Psoas muscle (tissue), 8 donors: ENCODE data around the gene NXPH2. TPM values are rescaled to one million over a fixed set of nuclear protein-coding genes. Genes with fewer than 3 reads are reported as not detected.

Experiments used
- ATAC-seq, 4 donors: fragments of 200-7000 bp; cut with Tn5 transposase; one replicate each; pipeline ENCODE4 v1.9.1; 2020; ENCODE audit warnings: moderate library complexity in 3 of 4, mild to moderate bottlenecking in 2 of 4
- DNase-seq, 2 donors: peaks; one replicate each; pipeline ENCODE4 v3.0.0-alpha.2; 2020
- H3K27ac ChIP-seq: fragments of 200-600 bp; one replicate; pipeline ENCODE4 v1.8.0; 2022
- H3K27me3 ChIP-seq, 3 donors: fragments of 200-600 bp in 1 of 3; one replicate each; pipeline versions ENCODE4 v1.6.1 to v1.8.0; 2013 to 2022; ENCODE audit warnings: low read length in 2 of 3, mild to moderate bottlenecking in 2 of 3, moderate library complexity in 1 of 3; ENCODE audit not compliant: insufficient read depth in 3 of 3
- H3K36me3 ChIP-seq, 2 donors: fragments of 200-600 bp in 1 of 2; one replicate each; pipeline versions ENCODE4 v1.6.1 to v1.8.0; 2013 to 2022; ENCODE audit warnings: low read depth in 1 of 2, mild to moderate bottlenecking in 1 of 2, moderate library complexity in 1 of 2; ENCODE audit not compliant: insufficient read depth in 1 of 2
- H3K4me1 ChIP-seq: fragments of 200-600 bp; one replicate; pipeline ENCODE4 v1.8.0; 2022
- H3K4me3 ChIP-seq: fragments of 200-600 bp; one replicate; pipeline ENCODE4 v1.8.0; 2022; ENCODE audit warnings: mild to moderate bottlenecking
- H3K9me3 ChIP-seq: fragments of 200-600 bp; one replicate; pipeline ENCODE4 v1.8.0; 2022
- WGBS, 3 donors: extraction: QIAGEN DNeasy Blood & Tissue Kit; methylation state at CpG; one replicate each; pipeline versions ENCODE4 v1.1.6 to v1.1.7; 2013; 5-methylcytosine and 5-hydroxymethylcytosine counted together
- intact Hi-C, 2 donors: fragments of 100-400 bp; cut with DNase I; formaldehyde crosslinking; loops; one replicate each; pipeline versions ENCODE4 v1.11.0 to v1.14.2; 2022
- polyA plus RNA-seq, 3 donors: library from polyadenylated mRNA; stranded (reverse); fragments of 200-250 nt; gene quantifications; one replicate each; pipeline ENCODE4 v1.2.3, GENCODE V29; 2013
- total RNA-seq, 4 donors: library from RNA; stranded (reverse); fragmentation: NEBNext Ultra II Directional in 2 of 4; extraction: Animal tissue kit (Norgen Biotek cat#: 25700) in 2 of 4; gene quantifications; one replicate each; pipeline versions ENCODE4 v1.2.1 to v1.2.4, GENCODE V29; 2021 to 2023
- TF ChIP-seq, protein P1 (sequence below): fragments of 200-600 bp; IDR thresholded peaks from one replicate; pipeline ENCODE4 v1.8.0; 2022; ENCODE audit warnings: antibody characterized with exemption
- donor health status: healthy with polysubstance abuse.
- donor health status: DM: no; HTN: no; CAD: no; lungs with moderate emphysema.
- donor health status: Bipolar disorder and iron deficiency.
- donor health status: healthy.
- donor health status: DM: yes; HTN: yes; CAD: no.
- donor health status: DM: no; HTN: no; CAD: no.
- donor health status: DM: no; HTN: no; CAD: no.
- donor health status: DM: yes; HTN: yes; CAD: no.

NXPH2 gene
- total and polyA plus RNA-seq, 7 donors, result 0.14 TPM; not detected in 6

GRCh38 chr2:138819964-138820363 is 39.8 kb upstream of the NXPH2 start:
- intact Hi-C loops, result no loop called here
- DNase-seq, result no peak
- no peaks in the 10 kb centered on the region for H3K27me3 ChIP-seq
- WGBS, 3 donors, result 61 to 66% (median 61%) methylated on average over 3 of the region's 3 CpGs
- no peak overlapping the region for H3K27ac ChIP-seq
- TF ChIP-seq, protein P1, sequence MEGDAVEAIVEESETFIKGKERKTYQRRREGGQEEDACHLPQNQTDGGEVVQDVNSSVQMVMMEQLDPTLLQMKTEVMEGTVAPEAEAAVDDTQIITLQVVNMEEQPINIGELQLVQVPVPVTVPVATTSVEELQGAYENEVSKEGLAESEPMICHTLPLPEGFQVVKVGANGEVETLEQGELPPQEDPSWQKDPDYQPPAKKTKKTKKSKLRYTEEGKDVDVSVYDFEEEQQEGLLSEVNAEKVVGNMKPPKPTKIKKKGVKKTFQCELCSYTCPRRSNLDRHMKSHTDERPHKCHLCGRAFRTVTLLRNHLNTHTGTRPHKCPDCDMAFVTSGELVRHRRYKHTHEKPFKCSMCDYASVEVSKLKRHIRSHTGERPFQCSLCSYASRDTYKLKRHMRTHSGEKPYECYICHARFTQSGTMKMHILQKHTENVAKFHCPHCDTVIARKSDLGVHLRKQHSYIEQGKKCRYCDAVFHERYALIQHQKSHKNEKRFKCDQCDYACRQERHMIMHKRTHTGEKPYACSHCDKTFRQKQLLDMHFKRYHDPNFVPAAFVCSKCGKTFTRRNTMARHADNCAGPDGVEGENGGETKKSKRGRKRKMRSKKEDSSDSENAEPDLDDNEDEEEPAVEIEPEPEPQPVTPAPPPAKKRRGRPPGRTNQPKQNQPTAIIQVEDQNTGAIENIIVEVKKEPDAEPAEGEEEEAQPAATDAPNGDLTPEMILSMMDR, result no peak
- no peaks in the 10 kb centered on the region for H3K36me3 ChIP-seq
- no peaks in the 10 kb centered on the region for H3K4me1 ChIP-seq
- ATAC-seq, result no peak
- no peaks in the 10 kb centered on the region for H3K9me3 ChIP-seq
- no peak overlapping the region for H3K4me3 ChIP-seq

- 10 to 11% (median 10%) methylated on average over 1 of the region's 1 CpG for WGBS, 3 donors
- no peak overlapping the region for H3K27ac ChIP-seq
- no peaks in the 10 kb centered on the region for H3K4me1 ChIP-seq
- no peak for ATAC-seq
- no peak for DNase-seq
- no peaks in the 10 kb centered on the region for H3K27me3 ChIP-seq
- H3K4me3 ChIP-seq, result no peak overlapping the region
- intact Hi-C loops, result no loop called here
- no peaks in the 10 kb centered on the region for H3K36me3 ChIP-seq
- H3K9me3 ChIP-seq, result no peaks in the 10 kb centered on the region
- TF ChIP-seq, protein P1, result no peak
Observed at GRCh38 chr2:138818556-138818955, 38.4 kb upstream of the NXPH2 start.

DNA sequence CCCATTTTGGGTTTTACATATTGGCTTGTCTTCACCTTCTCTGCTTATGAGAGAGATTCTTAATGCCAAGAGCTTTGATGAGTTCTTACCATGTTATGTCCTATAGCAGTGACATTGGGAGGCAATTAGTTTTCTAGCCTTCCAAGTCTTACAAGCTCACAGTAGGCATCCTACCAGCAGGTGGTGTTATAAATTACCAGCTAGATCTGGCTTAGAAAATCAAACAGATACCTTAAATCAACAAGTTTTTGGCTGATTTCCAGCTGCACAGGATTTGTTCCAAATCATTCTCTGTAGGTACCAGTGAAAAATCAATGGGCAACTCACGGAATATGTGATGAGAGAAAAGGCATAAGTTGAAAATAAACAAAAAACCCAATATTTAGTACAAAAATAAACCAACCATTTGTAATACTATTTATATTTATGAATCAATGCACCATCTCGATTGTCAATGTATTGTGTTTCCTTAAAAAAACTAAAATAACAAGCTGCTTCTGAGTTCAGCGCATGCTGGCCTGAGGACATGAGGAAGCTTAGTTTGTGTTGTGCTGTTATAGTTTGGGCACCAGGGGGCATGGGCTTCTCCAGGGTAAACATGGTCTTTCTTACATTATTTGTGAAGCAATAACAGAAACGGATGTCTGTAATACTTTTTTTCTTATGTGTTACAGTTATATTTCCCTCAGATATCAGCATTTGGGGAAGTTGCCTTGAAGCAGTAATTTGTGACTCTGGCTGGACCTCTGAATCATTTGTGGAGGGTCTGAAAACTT is 34.1 kb upstream of the NXPH2 start:
- DNase-seq (no peak), ATAC-seq (no peak)
- no peak overlapping the region for H3K4me3 ChIP-seq
- WGBS, 3 donors, result 73 to 80% (median 78%) methylated on average over 4 of the region's 4 CpGs
- H3K4me1 ChIP-seq, result no peaks in the 10 kb centered on the region
- no peak overlapping the region for H3K27ac ChIP-seq
- H3K27me3 ChIP-seq, result no peaks in the 10 kb centered on the region
- H3K9me3 ChIP-seq, result no peaks in the 10 kb centered on the region
- no peaks in the 10 kb centered on the region for H3K36me3 ChIP-seq
- TF ChIP-seq, protein P1, result no peak
- intact Hi-C loops, result no loop called here

DNA sequence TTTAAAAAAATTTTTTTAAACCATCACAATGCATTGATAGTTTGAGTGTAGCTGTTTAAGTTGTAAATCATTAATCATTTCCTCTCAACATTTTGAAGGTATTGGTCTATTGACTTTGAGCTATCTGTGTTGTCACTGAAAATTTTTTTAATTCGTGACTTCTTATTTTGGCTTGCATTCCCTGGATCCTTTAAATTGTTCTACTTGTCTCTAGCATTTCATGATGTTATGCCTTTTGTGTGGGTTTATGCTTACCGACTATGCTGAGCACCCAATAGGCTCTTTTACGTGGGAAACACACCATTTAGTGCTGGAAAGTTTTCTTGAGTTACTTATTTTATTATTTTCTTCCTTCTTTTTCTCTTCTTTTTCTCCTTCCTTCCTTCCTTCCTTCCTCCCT is 31.2 kb upstream of the NXPH2 start:
- no peaks in the 10 kb centered on the region for H3K4me1 ChIP-seq
- H3K27ac ChIP-seq, result no peak overlapping the region
- H3K27me3 ChIP-seq, result no peaks in the 10 kb centered on the region
- 75 to 87% (median 85%) methylated on average over 3 of the region's 3 CpGs for WGBS, 3 donors
- DNase-seq (no peak), ATAC-seq (no peak)
- no peaks in the 10 kb centered on the region for H3K36me3 ChIP-seq
- TF ChIP-seq, protein P1, result no peak
- H3K9me3 ChIP-seq, result no peaks in the 10 kb centered on the region
- intact Hi-C loops, result no loop called here
- no peak overlapping the region for H3K4me3 ChIP-seq

- WGBS, 3 donors, result 94 to 97% (median 95%) methylated on average over 2 of the region's 2 CpGs
- no peak overlapping the region for H3K4me3 ChIP-seq
- H3K4me1 ChIP-seq, result no peaks in the 10 kb centered on the region
- TF ChIP-seq, protein P1, result no peak
- no peak for DNase-seq
- no peaks in the 10 kb centered on the region for H3K9me3 ChIP-seq
- no peaks in the 10 kb centered on the region for H3K36me3 ChIP-seq
- H3K27ac ChIP-seq, result no peak overlapping the region
- ATAC-seq, result no peak
- intact Hi-C loops, result no loop called here
- H3K27me3 ChIP-seq, result peaks cover 0 to 3% (median 0%) of the 10 kb centered on the region in 3 donors
Observed at GRCh38 chr2:138794724-138795123, 14.5 kb upstream of the NXPH2 start.
